ENCODE results near the gene HSPB6.

- TF ChIP-seq CTCF (conservative IDR thresholded peaks at IDR 0.05 in 1 of 2, IDR thresholded peaks at IDR 0.05 in 1 of 2; ENCODE audit: extremely low read depth in 1 of 2, insufficient read depth in 1 of 2, low read depth in 1 of 2, low read length in 2 of 2) (no peak), EZH2 (IDR thresholded peaks at IDR 0.05; ENCODE audit: borderline replicate concordance, low read length) (no peak)
These were observed 21.1 kb upstream of the HSPB6 start for GRCh38 chr19:35777961-35778360.

All from mammary epithelial cell (primary cell).